GM06990 (cell line): ENCODE results near the gene MKKS.
"Not testable (repeated sequence)": the region's sequence is repeated elsewhere in the genome, so short reads cannot be mapped to it uniquely, and the experiment has no call there.

Experiments used
- DNase-seq: peaks from one replicate; pipeline ENCODE4 v3.0.0-alpha.2; 2011; ENCODE audit not compliant: insufficient read length; ENCODE audit errors: extremely low read depth
- H3K27me3 ChIP-seq: replicated peaks from 2 replicates; pipeline ENCODE4 v1.6.0; 2011; ENCODE audit warnings: low read length; ENCODE audit not compliant: control insufficient read depth, insufficient read depth
- H3K36me3 ChIP-seq: 2 replicates; pipeline ENCODE4 v1.5.1; 2011; ENCODE audit warnings: low read length; ENCODE audit not compliant: control insufficient read depth, insufficient read depth
- H3K4me3 ChIP-seq: replicated peaks from 2 replicates; pipeline ENCODE4 v1.5.1; 2011; ENCODE audit warnings: low read depth, mild to moderate bottlenecking, control low read depth, low read length
- CTCF ChIP-seq: IDR thresholded peaks from 2 replicates; pipeline ENCODE4 v1.5.1; 2011; ENCODE audit warnings: low read length, control low read depth, mild to moderate bottlenecking, inconsistent platforms; ENCODE audit not compliant: insufficient read depth, poor library complexity, severe bottlenecking

MKKS gene

GRCh38 chr20:10427060-10427692, 6.8 kb downstream of the MKKS start:
- H3K27me3 ChIP-seq, result no peaks in the 10 kb centered on the region
- no peak for DNase-seq
- peaks cover 1% of the 10 kb centered on the region; the same call in 1 of the 2 replicates for H3K36me3 ChIP-seq
- no peak overlapping the region for H3K4me3 ChIP-seq
- peak; percentile 84 for TF ChIP-seq CTCF

GRCh38 chr20:10423735-10424134, 10.3 kb downstream of the MKKS start:
- H3K4me3 ChIP-seq, result no peak overlapping the region
- no peak for TF ChIP-seq CTCF
- H3K27me3 ChIP-seq, result no peaks in the 10 kb centered on the region
- peaks cover 1% of the 10 kb centered on the region; the same call in 1 of the 2 replicates for H3K36me3 ChIP-seq
- no peak for DNase-seq

GRCh38 chr20:10419550-10420133, 14.4 kb downstream of the MKKS start:
- H3K36me3 ChIP-seq, result no peaks in the 10 kb centered on the region; the same call in 1 of the 2 replicates
- TF ChIP-seq CTCF, result no peak
- no peaks in the 10 kb centered on the region for H3K27me3 ChIP-seq
- no peak for DNase-seq
- H3K4me3 ChIP-seq, result no peak overlapping the region

GRCh38 chr20:10417218-10417617, 16.8 kb downstream of the MKKS start:
- H3K27me3 ChIP-seq, H3K36me3 ChIP-seq, H3K4me3 ChIP-seq, DNase-seq: not testable (repeated sequence)

GRCh38 chr20:10415013-10415650, 18.9 kb downstream of the MKKS start:
- no peak for TF ChIP-seq CTCF
- no peaks in the 10 kb centered on the region for H3K27me3 ChIP-seq
- no peak overlapping the region for H3K4me3 ChIP-seq
- DNase-seq, result no peak
- H3K36me3 ChIP-seq, result peaks cover 2% of the 10 kb centered on the region

- DNase-seq, result no peak
- Histone ChIP-seq H3K36me3 (peaks cover 2% of the 10 kb centered on the region), H3K27me3 (no peaks in the 10 kb centered on the region), H3K4me3 (no peak overlapping the region)
- peak; percentile 27 for TF ChIP-seq CTCF
Observed at GRCh38 chr20:10412591-10413408, 21.2 kb downstream of the MKKS start.
